Dermis microvascular lymphatic vessel endothelial cell (primary cell): Measurements from ENCODE around the gene ENO3. TPM values are rescaled to one million over a fixed set of nuclear protein-coding genes. Genes with fewer than 3 reads are reported as not detected.
A peak's percentile ranks its signal among the peaks of the same experiment; 100 is the strongest.

Source experiments
- DNase-seq, 2 donors: peaks; one replicate each; pipeline versions ENCODE4 v3.0.0 to v3.0.0-alpha.2; 2010; ENCODE audit warnings: low read depth in 2 of 2
- total RNA-seq: library from RNA; depleted of rRNA; stranded (reverse); fragments of >200 nt; gene quantifications from 2 replicates; pipeline ENCODE4 v1.2.1, GENCODE V29; 2014

ENO3 gene
- total RNA-seq, 1 donor from 2014 or later, result 1.5 TPM

DNA sequence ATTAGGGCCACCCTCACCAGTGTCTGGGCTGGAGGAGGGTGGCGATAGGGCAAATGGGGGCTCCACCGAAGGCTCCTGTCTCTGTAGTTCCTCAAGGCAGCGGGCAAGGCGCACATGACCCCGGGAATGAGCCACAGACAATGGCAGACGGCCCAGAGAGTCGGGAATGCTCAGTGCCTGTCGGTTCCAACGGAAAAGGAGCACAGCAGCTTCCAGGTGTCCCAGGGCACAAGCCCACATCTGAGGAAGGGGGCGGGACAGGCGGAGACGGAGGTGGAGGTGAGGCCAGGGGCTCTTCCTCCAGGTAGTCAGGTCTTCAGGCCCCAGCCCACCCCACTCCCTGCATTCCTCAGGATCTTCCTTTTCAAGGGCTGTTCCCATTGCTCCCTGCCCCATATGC lies 21.8 kb downstream of the ENO3 start:
- DNase-seq, result no peak

DNA sequence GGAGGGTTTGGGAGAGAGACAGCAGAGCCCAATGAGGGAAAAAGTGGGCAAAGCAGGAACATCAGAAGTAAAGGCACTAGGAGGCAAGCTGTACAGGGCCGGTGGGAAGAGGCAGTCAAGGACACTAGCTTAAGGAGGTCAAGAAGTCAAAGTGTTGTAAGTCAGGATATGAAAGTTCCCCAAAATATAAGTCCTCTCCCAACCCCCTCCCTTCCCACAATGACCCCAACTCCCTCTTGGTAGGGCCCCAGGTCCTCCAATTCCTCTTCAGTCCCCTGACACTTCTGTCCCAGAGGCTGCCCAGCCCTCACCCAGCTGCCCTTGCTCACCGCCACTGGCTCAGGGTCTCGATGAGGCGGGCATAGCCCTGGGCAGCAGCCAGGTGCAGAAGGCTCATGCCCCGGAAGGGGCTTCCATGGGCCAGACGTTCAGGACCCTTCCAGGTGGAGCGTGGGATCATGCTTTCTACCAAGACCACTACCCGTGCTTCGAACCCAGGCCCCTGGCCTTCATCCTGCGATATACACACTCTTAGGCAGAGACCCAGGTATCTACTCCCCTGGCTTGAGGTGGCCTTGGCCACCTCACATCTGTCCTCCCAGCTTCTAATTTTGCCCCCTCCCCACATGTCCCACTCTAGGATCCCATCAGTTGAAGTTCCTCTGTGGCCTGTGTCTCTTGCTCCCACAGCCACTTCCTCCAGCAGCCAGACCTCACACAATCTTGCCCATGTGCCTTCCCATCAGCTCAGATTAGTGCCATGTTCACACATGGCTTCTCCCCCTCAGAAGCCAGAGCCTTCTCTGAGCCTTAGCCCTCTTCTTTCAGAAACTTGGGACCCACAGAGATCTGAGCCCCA lies 22.6 kb downstream of the ENO3 start:
- DNase-seq, result no peak

DNA sequence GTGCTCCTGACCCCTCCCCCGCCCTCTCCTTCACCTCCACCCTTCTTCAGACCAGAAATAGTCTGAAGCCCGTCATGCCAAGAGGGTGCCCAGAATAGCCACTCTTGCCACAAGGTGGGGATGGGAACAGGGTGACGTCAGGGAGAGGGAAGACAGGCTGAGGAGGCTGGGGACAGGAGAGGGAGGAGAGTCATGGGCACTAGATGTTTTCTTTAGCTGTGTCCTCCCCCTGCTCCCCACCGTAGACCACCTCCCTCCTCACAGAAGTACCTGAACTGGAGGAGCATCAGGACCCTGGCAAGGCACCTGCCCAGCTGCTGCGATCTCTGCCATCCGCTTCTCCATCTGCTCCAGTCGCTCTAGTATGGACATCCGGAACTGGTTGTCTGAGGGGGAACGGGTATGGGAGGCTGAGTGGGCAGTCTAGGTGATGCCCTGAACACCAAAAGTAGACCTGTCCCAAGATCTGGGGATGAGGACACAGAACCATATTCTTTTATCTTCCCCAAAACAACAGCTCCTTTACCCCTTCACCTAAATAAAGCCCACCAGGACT lies 23.3 kb downstream of the ENO3 start:
- DNase-seq, result no peak

DNA sequence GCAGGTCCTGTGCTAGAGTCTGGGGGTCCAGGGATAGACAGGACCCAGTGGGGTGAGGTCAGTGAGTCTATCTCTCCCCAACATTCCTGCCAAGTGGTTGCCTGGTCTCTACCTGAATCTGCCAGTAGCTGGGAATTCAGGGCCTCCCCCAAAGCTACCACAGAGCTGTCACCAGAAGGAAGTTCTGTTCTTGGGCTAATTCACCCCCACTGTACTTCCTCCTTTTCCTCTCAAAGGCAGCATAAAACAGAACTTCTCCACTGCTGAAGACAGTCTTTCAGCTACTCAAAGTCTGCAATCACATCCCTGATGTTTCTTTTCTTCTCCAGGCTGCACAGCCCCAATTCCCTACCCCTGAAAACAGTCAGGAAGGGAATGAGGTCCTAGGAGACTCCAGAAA lies 27.8 kb downstream of the ENO3 start:
- no peak for DNase-seq

DNA sequence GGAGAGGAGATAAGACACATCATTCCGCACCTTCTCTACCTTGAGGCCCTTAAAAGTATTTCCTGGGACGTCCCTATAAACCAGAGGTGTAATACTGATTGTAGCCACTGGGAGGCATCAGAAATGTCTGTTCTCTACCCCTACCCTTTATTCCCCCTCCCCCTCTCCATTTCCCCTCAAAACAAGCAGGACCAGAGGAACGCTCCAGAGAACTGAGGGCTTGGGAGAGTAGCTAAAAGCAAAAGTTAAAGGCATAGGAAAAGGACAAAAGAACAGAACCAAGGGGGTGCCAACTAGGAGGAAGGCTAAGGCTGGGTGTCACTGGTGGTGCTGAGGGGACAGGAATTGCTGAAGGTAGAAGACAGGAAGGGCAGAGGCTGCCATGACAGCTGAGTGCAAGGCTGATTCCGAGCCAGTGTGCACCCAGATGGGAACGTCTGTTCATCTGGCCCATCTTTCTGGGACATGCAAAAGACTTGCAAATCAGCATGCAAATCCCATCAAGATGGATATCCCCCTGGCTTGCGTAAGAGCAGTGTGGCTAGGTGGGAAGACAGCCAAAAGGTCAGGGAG lies 29.8 kb downstream of the ENO3 start:
- DNase-seq, result peak; percentile 47 to 70

DNA sequence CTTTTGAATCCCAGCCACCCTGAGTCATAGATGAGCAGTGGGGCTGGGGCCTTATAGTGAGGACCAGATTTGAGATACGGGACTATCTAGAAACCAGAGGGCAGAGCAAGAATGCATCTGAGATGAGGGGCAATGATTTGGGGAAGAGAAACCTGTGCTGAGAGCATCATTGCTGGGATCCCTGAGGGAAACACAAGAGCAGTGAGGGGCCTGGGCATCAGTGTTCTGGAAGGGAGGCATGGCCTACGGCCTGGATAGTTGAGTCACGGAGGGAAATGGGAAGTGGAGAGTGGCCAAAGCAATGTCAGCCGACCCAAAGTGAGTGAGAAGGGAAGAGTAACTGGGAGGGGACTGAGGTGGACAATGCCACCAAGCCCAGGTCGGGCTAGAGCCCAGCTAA lies 31.4 kb downstream of the ENO3 start:
- no peak for DNase-seq

DNA sequence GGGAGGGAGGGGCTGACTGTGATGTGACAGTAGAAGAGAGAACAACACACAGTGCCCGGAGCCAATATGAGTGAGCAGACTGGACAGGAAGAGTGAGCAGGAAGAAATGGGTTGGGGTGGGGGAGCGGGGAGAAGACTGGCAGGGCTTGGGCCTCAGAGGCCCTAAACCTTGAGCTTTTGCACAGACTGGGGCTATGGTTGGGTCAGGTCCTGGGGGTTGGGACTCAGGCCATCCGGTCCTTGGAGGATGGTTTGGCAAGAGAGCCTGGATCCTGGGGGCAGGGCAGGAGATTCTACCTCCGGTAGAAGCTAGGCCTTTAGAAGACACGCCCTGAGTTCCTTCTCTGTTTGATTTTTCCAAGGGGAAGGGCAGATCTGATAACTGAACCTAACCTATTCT lies 35.5 kb downstream of the ENO3 start:
- DNase-seq, result peak; percentile 35 to 69

DNA sequence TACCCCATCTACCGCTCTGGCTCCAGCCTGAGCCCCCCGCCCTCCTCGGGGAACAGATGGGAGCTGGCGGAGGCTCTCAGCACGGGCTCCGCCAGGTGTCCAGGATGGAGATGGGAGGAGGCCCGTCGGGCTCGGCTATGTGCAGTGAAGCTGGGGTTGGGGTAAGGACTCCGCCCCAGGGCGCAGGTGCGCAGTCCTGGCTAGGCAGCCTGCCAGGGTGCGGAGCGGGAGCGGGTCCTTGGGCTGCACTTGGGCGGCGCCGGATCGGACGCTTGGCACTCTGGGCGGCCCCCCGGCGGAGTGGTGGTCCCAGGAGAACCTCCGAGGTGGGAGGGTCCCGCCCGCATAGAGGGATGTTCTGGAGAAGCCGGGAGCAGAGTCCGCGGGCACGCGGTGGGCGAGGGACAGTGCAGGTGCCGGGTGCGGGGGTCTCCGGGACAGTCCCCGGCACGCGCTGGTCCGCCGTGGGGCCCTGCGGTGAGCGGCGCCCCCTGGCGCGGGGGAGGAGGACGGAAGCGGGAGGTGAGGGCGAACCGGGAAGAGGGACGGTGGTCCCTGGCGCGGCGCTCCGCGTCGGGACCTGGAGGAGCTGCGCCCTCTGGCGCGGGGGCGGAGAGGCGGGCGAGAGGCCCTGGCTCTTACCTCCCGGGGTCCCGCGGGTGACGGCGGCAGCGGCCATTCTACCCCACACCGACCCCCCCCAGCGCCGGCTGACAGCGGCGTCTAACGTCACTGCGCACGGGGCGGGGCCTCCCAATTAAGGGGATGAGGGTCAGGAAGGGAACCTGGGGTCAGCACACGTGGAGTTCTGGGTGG lies 36.2 kb downstream of the ENO3 start, which contains the start of gene CAMTA2:
CAMTA2 (minus strand) TSS at position 725 of the 816 bp plus-strand sequence. CDS start 1,453 bp downstream, outside the sequence.
- peak; percentile 56 to 89 for DNase-seq

DNA sequence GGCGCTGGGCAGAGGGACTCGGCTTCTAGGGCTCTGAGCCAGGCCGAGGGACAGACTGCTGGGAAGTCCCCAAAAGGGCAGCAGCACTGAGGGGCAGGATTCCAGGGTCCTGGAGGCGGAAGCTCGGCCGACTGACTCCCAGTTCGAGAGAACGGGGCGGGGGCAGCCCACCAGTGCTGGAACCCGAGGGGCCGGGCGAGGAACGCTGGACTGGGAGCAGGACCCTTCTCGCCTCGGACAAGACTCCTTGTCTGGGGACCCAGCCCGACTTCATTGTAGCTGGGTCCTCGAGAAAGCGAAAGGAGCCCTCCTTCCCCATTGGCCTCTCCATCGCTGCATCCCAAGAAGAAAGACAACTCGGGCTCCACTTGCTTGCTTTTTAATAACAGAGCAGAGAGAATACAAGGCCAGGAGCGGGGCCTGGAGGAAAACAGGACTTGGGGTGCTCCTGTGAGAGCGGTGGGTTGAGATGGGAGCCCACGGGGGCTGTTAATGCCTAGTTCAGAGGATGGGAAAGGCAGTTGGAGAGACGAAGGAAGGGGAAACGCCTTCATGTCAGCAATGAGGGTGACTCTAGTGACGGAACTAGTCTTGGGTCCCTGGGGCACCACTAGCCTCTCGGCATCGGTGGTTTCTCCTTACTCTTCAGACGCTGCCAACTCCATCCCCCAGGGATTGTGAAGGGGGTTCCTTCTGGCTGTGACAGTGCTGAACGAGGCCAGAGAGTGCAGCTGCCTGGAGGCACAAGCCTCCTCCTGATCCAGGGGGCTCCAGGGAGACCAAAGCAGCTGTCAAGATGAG lies 37.0 kb downstream of the ENO3 start:
- no peak for DNase-seq

DNA sequence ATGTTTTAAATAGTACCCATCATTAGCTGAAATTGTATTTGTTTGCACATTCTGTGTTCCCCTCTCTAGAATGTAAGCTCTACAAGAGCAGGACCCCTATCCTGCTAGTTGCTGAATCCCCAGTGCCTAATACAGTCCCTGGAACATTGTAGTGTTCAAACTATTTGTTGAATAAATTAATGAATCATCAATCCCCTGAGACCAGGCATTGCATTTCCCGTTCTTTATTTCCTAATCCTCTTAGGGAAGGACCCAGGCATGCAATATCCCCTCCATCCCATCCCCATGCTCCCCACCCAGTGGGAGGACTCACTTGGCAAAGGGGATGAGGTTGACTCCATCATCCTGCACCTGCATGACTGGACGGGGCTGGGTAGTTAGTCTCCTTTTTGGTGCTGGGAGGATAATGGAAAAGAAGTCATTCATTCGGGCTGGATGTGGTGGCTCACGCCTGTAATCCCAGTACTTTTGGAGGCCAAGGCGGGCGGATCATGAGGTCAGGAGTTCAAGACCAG lies 43.2 kb downstream of the ENO3 start:
- no peak for DNase-seq

DNA sequence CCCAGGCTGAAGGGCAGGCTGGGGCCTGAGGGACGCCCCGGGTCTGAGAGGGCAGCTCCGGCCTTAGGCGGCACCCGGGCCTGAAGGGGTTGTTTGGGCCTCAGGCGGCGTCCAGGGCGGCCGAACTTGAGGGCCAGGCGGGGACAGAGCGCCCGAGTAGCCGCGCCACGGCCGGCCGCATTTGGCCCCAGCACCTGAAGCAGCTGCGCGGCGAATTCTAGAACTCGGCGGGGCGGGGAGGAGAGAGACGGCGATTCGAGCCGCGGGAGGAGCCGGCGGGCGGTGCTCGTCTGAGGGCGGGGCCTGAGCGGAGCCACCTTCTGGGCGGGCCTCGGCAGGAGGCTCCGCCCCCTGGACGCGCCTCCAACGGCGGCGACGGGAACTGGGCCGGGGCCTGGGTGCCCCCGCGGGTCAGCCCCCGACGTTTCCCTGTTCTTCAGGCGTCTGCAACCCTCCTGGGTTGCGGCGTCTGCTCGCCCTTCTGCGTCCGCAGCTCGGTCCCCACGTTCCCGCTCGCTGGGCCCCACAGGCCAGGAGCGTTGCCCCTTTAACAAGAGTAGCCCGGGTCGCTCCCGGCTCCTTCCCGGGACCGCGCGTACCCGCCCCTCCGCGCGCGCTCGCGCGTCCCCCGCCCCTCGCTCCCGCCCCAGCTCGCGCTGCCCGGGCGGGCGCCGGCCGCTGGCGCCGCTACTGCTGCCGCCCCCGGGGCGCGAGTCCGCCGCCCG lies 46.5 kb downstream of the ENO3 start, which contains the start of the genes INCA1 and KIF1C:
INCA1 (minus strand) TSS at position 221 of the 725 bp plus-strand sequence. CDS start 3,085 bp downstream, outside the sequence.
KIF1C (plus strand) TSS at position 649 of the 725 bp plus-strand sequence. CDS start 2,297 bp downstream, outside the sequence.
- peak; percentile 54 to 90 for DNase-seq

DNA sequence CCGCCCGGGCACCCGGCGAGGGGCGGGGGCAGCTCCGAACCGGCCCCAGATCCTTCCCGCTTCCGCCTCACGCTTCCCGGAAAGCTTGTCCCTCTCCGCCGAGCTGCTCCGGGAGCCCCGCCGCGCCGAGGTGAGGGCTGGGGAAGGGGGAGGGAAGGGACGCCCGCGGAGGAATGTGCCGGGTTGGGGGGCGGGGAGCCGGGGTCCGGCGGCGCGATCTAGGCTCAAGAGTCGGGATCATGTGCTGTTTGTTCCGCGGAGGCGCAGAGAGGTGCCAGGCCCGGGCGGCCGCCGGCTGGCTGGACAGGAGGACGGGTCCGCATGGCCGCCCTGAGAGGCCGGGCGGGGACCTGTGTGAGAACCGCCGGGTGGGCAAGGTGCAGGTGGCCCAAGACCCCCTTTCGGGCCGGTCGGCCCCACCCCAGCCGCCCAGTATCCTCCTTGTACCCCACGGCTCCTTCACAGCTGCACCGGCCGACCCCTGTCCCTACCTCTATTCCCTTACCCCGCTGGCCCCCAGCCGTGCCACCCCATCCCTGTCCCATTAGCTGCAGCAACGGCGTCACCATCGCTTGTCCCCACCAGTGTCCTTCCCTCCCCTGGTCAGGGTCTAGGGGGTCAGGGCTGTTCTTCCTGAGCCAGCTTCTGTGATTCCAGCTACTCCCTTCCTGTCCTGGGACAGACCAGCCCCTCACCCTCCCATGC lies 47.3 kb downstream of the ENO3 start:
- peak in 1 of 2 donors; percentile 37 for DNase-seq

DNA sequence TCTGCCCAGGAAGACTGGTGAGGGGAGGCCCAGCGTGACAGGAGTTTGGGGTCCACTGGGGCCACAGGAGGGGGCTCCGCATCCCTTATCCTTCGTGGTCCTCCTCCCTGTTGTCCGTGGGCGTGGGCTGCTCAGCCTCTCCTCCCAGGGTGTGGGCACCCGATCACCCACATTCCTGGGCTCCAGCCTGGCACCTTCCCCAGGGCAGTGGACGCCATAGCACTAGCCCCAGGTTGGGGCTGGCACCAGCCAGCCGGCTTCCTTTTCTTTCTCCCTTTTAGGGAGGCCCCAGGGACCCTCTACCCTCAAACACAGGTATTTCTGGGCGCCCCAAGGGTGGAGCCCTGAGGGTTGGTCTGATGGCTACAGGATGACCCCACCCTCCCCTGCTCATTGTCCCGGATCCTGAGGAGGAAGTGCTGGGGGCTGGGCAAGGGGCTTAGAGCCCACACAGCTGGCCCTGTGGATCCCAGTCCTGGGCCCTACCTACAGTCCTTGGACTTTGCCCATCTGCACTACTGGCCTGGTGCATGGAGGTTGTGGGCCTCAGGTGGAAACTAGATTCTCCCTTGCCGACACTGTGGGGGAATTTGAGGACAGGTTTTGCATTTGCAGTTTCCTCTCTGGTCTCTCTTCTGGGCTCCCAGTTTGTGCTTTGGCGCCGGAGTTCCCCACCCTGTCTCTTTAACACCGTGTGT lies 48.0 kb downstream of the ENO3 start:
- DNase-seq, result peak in 1 of 2 donors; percentile 13

DNA sequence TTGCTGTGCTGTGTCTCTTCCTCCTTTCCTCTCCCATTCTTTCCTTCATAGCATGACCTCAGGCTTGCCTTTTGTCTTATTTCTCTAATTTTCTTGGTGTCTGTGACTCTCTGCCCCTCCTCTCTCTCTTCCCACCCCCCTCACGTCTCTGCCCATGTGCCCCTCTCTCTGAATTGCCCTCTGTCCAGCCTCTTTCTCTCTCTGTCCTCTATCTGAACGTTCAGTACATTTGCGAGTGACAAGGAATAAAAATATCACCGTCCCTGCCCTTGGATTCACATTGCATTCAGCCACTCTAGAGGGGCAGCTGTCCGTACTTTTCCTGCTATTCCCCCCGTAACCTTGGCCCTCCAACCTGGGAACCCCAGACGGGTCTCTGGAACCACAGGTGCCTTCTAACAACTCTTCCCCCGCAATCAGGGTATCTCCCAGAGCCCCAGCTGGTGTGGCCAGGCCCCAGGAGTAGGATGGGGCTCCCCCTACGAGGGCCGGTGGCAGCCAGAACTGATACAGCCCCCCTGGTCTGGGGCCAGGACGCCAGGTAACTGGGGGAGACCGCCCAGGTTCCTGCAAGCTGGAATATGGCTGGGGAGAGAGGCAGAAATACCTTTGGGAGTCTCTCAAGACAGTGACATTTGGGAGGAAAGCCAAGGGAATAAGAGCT lies 48.6 kb downstream of the ENO3 start:
- no peak for DNase-seq

DNA sequence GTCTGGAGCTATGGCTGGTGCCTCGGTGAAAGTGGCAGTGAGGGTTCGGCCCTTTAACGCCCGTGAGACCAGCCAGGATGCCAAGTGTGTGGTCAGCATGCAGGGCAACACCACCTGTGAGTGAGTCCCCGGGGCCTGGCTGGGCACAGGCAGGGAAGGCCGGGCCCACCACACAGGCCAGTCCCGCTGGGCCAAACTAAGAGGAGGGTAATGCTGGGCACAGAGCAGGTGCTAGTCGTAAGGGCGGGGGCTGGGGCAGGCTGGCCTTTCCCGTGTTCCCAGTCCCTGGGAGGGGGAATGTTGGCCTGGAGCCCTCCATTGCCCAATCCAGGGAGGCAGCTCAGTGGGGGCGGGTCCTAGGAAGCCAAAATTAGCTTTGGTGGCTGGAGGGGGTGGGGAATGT lies 49.3 kb downstream of the ENO3 start:
- DNase-seq, result no peak

DNA sequence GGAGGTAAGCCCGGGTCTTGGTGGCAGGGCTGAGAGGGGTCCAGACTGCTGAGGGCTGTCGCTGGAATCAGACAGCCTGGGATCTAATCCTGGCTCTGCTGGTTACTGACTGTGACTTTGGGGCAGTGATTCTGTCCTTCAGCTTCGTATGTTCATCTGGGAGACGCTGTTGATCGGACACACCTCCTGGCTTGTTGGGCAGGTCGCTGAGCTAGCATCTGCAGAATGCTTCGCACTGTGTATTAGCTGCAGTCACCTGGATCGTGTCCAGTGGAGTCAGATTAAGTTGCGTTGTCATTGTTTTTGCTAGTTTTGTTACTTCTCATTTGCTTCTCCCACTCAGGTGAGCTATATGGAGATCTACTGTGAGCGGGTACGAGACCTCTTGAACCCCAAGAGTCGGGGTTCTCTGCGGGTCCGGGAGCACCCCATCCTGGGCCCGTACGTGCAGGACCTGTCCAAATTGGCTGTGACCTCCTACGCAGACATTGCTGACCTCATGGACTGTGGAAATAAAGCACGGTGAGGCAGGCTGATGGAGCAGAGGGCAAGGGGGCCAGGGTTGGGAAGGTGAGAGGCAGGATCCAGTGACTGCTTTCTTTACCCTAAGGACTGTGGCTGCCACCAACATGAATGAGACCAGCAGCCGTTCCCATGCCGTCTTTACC lies 51.3 kb downstream of the ENO3 start:
- no peak for DNase-seq

DNA sequence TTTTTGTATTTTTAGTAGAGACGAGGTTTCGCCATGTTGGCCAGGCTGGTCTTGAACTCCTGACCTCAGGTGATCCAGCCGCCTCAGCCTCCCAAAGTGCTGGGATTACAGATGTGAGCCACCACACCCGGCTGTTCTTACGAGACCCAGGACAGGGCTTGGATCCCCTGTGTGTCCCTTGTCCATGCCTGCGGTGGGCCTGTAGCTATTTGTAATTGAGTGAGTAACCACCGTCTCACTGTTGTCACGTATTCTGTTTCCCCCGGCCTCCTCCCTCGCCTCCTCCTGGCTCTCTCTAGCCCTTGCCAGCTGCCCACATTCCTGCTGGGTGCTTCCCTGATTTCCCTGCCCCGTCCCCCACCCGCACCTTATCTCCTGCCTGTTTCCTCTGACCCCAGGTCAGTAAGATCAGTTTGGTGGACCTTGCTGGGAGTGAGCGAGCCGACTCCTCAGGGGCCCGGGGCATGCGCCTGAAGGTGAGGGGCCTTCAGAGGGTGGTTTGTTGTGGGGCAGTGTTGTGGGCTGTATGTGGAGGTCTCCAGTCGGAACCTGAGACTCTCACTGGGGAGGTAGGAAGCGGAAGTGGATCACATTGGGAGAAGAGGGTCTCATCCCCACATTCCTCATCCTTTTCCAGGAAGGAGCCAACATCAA lies 52.4 kb downstream of the ENO3 start:
- no peak for DNase-seq
